ENCODE results near the gene DDX27. TPM values are rescaled to one million over a fixed set of nuclear protein-coding genes. Genes with fewer than 3 reads are reported as not detected.
A peak's percentile ranks its signal among the peaks of the same experiment; 100 is the strongest.

The DDX27 gene
- total and polyA plus RNA-seq, 2 of the 13 experiments (the other 11 are each of a cell fraction or from before 2014, with no cell fraction given): 42.6 to 72.8 TPM

DNA sequence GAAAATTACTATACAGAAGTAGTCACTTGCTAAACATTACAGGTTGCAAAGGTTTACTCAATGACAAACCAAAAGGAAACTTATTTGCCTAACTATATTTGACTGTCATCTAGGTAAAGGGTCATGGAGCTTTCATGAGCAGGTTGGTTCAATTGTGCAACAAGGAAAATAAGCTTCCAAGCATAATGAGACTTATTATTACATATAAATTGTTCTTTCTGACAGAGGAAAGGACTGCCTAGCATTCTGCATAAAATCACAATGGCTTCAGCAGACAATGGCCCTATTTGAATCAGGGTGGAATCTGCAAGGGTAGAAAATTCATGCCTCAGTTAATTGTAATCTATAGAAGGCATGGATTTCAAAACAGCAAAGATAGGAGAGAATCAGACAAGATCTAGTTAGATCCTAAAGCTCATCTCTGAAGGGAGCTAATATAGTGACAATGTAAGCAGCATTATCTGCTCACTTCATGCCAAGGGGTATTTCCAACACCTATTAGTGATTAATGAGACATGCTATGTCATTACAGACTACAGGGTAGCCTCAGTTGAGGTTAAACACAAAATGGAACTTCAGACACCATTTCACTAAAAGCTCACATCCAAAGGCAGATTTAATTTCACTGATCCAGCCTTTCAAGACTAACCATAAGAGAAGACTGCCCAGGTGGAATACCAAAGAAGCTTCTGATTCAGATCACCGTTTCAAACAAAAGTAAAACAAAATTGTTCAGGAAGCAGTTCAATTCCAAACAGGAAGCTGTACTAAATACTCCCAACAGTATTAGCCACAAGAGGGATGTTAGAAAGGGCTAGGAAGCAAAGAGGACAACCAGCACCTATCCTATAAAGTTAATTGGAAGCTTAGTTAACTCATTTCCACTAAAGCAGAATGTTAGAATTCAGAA lies 39.6 kb upstream of the DDX27 start (continued):
- TF ChIP-seq, protein P1, sequence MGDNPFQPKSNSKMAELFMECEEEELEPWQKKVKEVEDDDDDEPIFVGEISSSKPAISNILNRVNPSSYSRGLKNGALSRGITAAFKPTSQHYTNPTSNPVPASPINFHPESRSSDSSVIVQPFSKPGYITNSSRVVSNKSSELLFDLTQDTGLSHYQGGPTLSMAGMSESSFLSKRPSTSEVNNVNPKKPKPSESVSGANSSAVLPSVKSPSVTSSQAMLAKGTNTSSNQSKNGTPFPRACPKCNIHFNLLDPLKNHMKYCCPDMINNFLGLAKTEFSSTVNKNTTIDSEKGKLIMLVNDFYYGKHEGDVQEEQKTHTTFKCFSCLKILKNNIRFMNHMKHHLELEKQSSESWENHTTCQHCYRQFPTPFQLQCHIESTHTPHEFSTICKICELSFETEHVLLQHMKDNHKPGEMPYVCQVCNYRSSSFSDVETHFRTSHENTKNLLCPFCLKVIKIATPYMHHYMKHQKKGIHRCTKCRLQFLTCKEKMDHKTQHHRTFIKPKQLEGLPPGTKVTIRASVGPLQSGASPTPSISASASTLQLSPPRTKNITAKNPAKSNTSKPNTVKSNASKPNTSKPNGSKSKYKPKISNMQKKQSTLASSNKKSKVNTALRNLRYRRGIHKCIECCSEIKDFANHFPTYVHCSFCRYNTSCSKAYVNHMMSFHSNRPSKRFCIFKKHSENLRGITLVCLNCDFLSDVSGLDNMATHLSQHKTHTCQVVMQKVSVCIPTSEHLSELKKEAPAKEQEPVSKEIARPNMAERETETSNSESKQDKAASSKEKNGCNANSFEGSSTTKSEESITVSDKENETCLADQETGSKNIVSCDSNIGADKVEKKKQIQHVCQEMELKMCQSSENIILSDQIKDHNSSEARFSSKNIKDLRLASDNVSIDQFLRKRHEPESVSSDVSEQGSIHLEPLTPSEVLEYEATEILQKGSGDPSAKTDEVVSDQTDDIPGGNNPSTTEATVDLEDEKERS (CRISPR knock-in tag; IDR thresholded peaks at IDR 0.05): peak; percentile 21; the same call in 1 of the 2 replicates
- TF ChIP-seq SMAD9 (CRISPR knock-in tag; IDR thresholded peaks at IDR 0.05) (no peak), RBM39 (IDR thresholded peaks at IDR 0.05; ENCODE audit: low read depth, low read length, poor library complexity, severe bottlenecking) (no peak), SNAI1 (CRISPR knock-in tag; IDR thresholded peaks at IDR 0.05; ENCODE audit: borderline replicate concordance) (no peak), FOSL1 (CRISPR knock-in tag; IDR thresholded peaks at IDR 0.05; ENCODE audit: borderline replicate concordance) (no peak), ZNF724P (CRISPR knock-in tag; IDR thresholded peaks at IDR 0.05; ENCODE audit: borderline replicate concordance) (no peak), ZNF121 (CRISPR knock-in tag; IDR thresholded peaks at IDR 0.05) (no peak), TAF1 (CRISPR knock-in tag; IDR thresholded peaks at IDR 0.05) (no peak), PRPF4 (IDR thresholded peaks at IDR 0.05; ENCODE audit: low read depth, low read length, poor library complexity, severe bottlenecking) (no peak), ZNF124 (CRISPR knock-in tag; IDR thresholded peaks at IDR 0.05) (peak; percentile 25; the same call in 1 of the 2 replicates), CAMTA2 (CRISPR knock-in tag; IDR thresholded peaks at IDR 0.05; ENCODE audit: borderline replicate concordance) (no peak), ISX (CRISPR knock-in tag; conservative IDR thresholded peaks at IDR 0.05) (no peak)
- TF ChIP-seq, protein P2, sequence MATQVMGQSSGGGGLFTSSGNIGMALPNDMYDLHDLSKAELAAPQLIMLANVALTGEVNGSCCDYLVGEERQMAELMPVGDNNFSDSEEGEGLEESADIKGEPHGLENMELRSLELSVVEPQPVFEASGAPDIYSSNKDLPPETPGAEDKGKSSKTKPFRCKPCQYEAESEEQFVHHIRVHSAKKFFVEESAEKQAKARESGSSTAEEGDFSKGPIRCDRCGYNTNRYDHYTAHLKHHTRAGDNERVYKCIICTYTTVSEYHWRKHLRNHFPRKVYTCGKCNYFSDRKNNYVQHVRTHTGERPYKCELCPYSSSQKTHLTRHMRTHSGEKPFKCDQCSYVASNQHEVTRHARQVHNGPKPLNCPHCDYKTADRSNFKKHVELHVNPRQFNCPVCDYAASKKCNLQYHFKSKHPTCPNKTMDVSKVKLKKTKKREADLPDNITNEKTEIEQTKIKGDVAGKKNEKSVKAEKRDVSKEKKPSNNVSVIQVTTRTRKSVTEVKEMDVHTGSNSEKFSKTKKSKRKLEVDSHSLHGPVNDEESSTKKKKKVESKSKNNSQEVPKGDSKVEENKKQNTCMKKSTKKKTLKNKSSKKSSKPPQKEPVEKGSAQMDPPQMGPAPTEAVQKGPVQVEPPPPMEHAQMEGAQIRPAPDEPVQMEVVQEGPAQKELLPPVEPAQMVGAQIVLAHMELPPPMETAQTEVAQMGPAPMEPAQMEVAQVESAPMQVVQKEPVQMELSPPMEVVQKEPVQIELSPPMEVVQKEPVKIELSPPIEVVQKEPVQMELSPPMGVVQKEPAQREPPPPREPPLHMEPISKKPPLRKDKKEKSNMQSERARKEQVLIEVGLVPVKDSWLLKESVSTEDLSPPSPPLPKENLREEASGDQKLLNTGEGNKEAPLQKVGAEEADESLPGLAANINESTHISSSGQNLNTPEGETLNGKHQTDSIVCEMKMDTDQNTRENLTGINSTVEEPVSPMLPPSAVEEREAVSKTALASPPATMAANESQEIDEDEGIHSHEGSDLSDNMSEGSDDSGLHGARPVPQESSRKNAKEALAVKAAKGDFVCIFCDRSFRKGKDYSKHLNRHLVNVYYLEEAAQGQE (IDR thresholded peaks at IDR 0.05; ENCODE audit: borderline replicate concordance in 1 of 2, low read depth in 1 of 2, low read length in 2 of 2): no peak
- TF ChIP-seq, protein P3, sequence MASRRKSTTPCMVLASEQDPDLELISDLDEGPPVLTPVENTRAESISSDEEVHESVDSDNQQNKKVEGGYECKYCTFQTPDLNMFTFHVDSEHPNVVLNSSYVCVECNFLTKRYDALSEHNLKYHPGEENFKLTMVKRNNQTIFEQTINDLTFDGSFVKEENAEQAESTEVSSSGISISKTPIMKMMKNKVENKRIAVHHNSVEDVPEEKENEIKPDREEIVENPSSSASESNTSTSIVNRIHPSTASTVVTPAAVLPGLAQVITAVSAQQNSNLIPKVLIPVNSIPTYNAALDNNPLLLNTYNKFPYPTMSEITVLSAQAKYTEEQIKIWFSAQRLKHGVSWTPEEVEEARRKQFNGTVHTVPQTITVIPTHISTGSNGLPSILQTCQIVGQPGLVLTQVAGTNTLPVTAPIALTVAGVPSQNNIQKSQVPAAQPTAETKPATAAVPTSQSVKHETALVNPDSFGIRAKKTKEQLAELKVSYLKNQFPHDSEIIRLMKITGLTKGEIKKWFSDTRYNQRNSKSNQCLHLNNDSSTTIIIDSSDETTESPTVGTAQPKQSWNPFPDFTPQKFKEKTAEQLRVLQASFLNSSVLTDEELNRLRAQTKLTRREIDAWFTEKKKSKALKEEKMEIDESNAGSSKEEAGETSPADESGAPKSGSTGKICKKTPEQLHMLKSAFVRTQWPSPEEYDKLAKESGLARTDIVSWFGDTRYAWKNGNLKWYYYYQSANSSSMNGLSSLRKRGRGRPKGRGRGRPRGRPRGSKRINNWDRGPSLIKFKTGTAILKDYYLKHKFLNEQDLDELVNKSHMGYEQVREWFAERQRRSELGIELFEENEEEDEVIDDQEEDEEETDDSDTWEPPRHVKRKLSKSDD (CRISPR knock-in tag; IDR thresholded peaks at IDR 0.05; ENCODE audit: low read depth): no peak
- TF ChIP-seq, protein P4, sequence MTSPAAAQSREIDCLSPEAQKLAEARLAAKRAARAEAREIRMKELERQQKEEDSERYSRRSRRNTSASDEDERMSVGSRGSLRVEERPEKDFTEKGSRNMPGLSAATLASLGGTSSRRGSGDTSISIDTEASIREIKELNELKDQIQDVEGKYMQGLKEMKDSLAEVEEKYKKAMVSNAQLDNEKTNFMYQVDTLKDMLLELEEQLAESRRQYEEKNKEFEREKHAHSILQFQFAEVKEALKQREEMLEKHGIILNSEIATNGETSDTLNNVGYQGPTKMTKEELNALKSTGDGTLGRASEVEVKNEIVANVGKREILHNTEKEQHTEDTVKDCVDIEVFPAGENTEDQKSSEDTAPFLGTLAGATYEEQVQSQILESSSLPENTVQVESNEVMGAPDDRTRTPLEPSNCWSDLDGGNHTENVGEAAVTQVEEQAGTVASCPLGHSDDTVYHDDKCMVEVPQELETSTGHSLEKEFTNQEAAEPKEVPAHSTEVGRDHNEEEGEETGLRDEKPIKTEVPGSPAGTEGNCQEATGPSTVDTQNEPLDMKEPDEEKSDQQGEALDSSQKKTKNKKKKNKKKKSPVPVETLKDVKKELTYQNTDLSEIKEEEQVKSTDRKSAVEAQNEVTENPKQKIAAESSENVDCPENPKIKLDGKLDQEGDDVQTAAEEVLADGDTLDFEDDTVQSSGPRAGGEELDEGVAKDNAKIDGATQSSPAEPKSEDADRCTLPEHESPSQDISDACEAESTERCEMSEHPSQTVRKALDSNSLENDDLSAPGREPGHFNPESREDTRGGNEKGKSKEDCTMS (CRISPR knock-in tag; conservative IDR thresholded peaks at IDR 0.05): no peak
